ENCODE data around the gene TRAK1.

TRAK1 gene

DNA sequence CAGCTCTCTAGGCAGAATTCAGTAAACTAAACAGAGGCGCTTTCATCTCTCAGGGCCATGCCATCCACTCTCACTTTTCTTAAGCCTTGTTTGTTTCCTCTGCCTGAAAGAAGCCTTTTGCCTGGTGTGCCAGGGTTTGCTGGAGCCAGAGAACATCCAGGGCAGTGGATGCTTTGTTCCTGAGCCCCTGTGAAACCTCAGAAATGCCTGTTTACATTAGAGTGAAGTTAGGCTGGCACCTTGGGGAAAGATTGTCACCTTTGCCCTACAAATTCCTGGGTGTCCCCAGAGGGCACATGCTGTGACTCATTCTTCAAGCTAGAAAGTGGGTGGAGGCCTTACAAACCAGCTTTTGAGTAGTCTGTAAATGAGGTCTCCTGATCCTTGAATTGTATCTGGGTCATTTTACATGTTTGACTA is 10.7 kb upstream of the TRAK1 start:
- no peak for DNase-seq
- H3K36me3 ChIP-seq, result no peaks in the 10 kb centered on the region
- H3K9me3 ChIP-seq, result no peaks in the 10 kb centered on the region
- no peak overlapping the region for H3K4me3 ChIP-seq (ENCODE audit: low read depth, low read length)
- no peaks in the 10 kb centered on the region for H3K27me3 ChIP-seq
- H3K4me1 ChIP-seq, result no peaks in the 10 kb centered on the region
- TF ChIP-seq, protein P1, sequence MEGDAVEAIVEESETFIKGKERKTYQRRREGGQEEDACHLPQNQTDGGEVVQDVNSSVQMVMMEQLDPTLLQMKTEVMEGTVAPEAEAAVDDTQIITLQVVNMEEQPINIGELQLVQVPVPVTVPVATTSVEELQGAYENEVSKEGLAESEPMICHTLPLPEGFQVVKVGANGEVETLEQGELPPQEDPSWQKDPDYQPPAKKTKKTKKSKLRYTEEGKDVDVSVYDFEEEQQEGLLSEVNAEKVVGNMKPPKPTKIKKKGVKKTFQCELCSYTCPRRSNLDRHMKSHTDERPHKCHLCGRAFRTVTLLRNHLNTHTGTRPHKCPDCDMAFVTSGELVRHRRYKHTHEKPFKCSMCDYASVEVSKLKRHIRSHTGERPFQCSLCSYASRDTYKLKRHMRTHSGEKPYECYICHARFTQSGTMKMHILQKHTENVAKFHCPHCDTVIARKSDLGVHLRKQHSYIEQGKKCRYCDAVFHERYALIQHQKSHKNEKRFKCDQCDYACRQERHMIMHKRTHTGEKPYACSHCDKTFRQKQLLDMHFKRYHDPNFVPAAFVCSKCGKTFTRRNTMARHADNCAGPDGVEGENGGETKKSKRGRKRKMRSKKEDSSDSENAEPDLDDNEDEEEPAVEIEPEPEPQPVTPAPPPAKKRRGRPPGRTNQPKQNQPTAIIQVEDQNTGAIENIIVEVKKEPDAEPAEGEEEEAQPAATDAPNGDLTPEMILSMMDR (IDR thresholded peaks at IDR 0.05; ENCODE audit: low read depth, low read length), result no peak

DNA sequence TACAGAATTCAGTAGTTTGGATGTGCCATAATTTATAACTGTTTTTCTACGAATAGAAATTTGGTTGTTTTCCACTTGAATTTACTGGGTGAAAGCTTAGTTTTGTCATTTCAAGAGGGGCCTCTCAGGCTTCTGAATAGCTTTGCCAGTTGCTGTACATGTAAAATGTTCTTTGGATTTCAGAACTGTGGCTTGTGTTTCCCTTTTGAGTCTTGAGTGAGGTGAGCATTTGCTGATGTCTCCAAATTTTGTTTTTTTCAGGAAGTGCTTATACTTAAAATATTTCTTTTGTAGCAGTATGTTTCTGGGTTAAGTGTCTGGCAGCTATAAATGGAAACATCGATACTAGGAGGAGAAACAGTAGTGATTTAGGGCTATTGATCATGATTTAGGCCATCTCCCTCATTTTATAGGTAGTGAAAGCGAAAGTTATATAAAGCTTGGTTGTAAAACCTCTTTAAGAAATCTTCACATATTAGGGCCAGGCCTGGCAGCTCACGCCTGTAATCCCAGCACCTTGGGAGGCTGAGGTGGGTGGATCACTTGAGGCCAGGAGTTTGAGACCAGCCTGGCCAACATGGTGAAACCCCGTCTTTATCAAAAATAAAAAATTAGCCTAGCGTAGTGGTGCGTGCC is 9.2 kb upstream of the TRAK1 start:
- Histone ChIP-seq H3K4me1 (no peaks in the 10 kb centered on the region), H3K27me3 (no peaks in the 10 kb centered on the region), H3K9me3 (no peaks in the 10 kb centered on the region), H3K4me3 (ENCODE audit: low read depth, low read length) (no peak overlapping the region), H3K36me3 (no peaks in the 10 kb centered on the region)
- DNase-seq, result no peak
- TF ChIP-seq, protein P1 (IDR thresholded peaks at IDR 0.05; ENCODE audit: low read depth, low read length), result no peak

DNA sequence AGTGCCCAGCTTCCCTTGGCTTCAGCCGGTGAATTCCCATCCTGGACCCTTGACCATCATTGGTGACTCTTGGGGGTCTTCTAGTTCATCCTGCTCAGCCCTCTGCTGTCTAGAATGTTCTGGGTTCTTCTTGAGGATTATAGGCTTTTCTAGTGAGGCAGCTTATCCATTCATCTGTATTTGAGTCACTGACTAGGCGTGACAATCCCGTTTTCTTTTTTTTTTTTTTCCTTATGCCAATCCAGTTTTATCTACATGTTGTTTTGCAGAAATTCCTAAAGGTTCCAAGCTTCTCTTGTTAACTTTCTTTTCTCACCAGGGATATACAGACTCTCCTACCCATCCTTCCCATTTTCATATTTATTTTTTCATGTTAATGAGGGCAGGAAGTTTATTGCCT is 6.6 kb upstream of the TRAK1 start:
- TF ChIP-seq, protein P1 (IDR thresholded peaks at IDR 0.05; ENCODE audit: low read depth, low read length), result no peak
- Histone ChIP-seq H3K4me3 (ENCODE audit: low read depth, low read length) (no peak overlapping the region), H3K36me3 (no peaks in the 10 kb centered on the region), H3K27me3 (no peaks in the 10 kb centered on the region), H3K4me1 (no peaks in the 10 kb centered on the region), H3K9me3 (no peaks in the 10 kb centered on the region)
- DNase-seq, result no peak

DNA sequence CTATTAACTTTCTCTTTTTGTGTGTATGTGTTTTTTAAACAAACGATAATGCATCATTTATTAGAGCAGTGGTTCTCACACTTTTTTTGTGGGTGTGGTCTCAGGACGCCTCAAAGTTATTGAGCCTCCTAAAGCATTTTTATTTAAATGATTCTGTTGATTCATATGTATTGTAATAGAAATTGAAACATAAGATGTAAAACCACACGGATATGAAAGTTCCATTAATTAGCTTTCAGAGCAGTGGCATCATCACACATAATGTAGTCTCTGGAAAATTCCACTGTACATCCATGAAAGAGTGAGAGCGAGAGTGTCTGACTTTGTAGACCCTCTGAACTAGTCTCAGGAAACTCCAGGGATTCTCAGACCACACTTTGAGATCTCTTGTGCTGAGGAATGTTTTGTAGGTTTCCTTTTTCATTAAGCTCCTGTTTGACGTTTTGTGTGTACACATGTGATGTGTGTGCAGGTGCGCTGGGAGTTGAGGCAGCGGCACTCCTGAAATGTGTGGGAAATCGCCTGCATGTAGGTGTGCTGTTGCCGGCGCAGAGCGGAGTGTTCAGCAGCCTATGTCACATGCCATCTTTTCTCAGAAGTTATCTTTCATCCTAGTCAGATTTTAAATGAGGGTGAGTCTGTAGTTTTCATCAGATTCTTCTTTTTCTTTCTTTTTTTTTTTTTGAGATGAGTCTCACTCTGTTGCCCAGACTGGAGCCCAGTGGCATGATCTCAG is 5.3 kb upstream of the TRAK1 start:
- H3K4me3 ChIP-seq (ENCODE audit: low read depth, low read length), result no peak overlapping the region
- H3K27me3 ChIP-seq, result no peaks in the 10 kb centered on the region
- H3K36me3 ChIP-seq, result no peaks in the 10 kb centered on the region
- TF ChIP-seq, protein P1 (IDR thresholded peaks at IDR 0.05; ENCODE audit: low read depth, low read length), result no peak
- DNase-seq, result no peak
- H3K4me1 ChIP-seq, result no peaks in the 10 kb centered on the region
- H3K9me3 ChIP-seq, result no peaks in the 10 kb centered on the region

DNA sequence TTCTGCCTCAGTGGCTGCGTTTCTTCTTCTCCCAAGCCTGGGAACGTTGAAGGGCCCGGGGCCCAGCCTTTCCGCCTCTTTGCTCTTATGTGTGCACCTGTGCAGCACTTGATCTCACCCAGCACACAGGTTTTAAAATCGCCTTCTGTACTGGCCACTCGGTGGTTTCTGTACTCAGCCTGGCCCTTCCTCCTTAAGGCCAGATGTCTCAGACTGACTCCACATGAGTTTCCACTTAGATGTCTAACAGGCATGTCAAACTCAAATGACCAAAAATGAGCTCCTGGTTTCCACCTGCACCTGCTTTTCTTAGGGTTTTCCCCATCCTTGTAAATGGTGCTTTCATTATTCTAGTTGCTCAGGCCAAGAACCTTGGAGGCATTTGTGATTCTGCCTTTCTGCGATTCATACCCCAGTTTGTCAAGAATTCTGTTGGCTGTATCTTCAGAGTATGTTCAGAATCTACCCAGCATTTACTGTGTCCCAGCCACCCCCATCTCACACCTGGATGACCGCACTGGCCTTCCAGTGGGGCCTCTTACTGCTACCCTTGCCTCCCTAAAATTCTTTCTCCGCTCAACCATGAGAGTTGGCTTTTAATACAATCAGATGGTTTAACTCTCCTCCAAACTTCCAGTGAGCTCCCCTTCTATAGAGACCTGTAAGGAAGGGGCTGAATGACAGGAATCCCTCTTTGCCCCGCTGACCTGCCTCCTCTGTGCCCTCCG is 2.2 kb upstream of the TRAK1 start:
- H3K4me3 ChIP-seq (ENCODE audit: low read depth, low read length), result no peak overlapping the region
- no peaks in the 10 kb centered on the region for H3K4me1 ChIP-seq
- H3K36me3 ChIP-seq, result no peaks in the 10 kb centered on the region
- no peaks in the 10 kb centered on the region for H3K27me3 ChIP-seq
- no peak for DNase-seq
- no peaks in the 10 kb centered on the region for H3K9me3 ChIP-seq
- TF ChIP-seq, protein P1 (IDR thresholded peaks at IDR 0.05; ENCODE audit: low read depth, low read length), result no peak
